IMR-90 (cell line): ENCODE measurements around the gene KCNJ13. TPM values are rescaled to one million over a fixed set of nuclear protein-coding genes. Genes with fewer than 3 reads are reported as not detected.

Experiments used
- ATAC-seq: fragments of 200-7000 bp; cut with Tn5 transposase; 2 replicates; pipeline ENCODE4 v1.9.1; 2020; ENCODE audit warnings: low read depth, mild to moderate bottlenecking, moderate library complexity
- BruUV-seq: library from RNA; stranded (reverse); fragments of 400-500 nt; replicated peaks from 2 replicates; lab custom pipeline; 2021; lab: Mats Ljungman, UMichigan
- CTCF ChIA-PET: fragments of 300-600 bp; formaldehyde crosslinking; extraction: SDS; loops from one replicate; lab custom pipeline; 2021; ENCODE audit warnings: antibody characterized with exemption; lab: Yijun Ruan, JAX
- POLR2A ChIA-PET: fragments of 300-600 bp; sonication (Branson Sonifier 250); formaldehyde crosslinking; loops from one replicate; lab custom pipeline; 2022; ENCODE audit warnings: antibody characterized with exemption; ENCODE audit not compliant: unreplicated experiment; lab: Charles Lee
- DNase-seq: peaks from one replicate; pipeline ENCODE4 v3.0.0; 2013
- H2AFZ ChIP-seq: replicated peaks from 2 replicates; pipeline ENCODE3; 2013; ENCODE audit warnings: low read length, mild to moderate bottlenecking; ENCODE audit not compliant: poor library complexity
- H2AK5ac ChIP-seq: 2 replicates; pipeline ENCODE4 v1.6.1; 2013; ENCODE audit warnings: low read depth, low read length, inconsistent platforms
- H2AK9ac ChIP-seq: replicated peaks from 2 replicates; pipeline ENCODE3; 2013; ENCODE audit warnings: mild to moderate bottlenecking, low read depth, low read length, moderate library complexity; ENCODE audit not compliant: poor library complexity
- H2BK120ac ChIP-seq: 2 replicates; pipeline ENCODE4 v1.6.1; 2013; ENCODE audit warnings: low read depth, low read length, inconsistent platforms
- H2BK15ac ChIP-seq: 3 replicates; pipeline ENCODE4 v1.6.1; 2013; ENCODE audit warnings: low read depth, low read length, inconsistent platforms
- H2BK20ac ChIP-seq: 2 replicates; pipeline ENCODE4 v1.6.1; 2013; ENCODE audit warnings: low read depth, mild to moderate bottlenecking, inconsistent platforms, low read length, moderate library complexity
- H2BK5ac ChIP-seq: 2 replicates; pipeline ENCODE4 v1.6.1; 2013; ENCODE audit warnings: mild to moderate bottlenecking, low read depth, low read length, inconsistent platforms; ENCODE audit not compliant: poor library complexity, severe bottlenecking
- H3K14ac ChIP-seq: replicated peaks from 2 replicates; pipeline ENCODE4 v1.6.1; 2013; ENCODE audit warnings: low read depth, low read length, inconsistent platforms
- H3K18ac ChIP-seq: 2 replicates; pipeline ENCODE4 v1.6.1; 2013; ENCODE audit warnings: low read depth, low read length, control low read depth
- H3K23ac ChIP-seq: 2 replicates; pipeline ENCODE4 v1.6.1; 2013; ENCODE audit warnings: low read depth, low read length, inconsistent platforms
- H3K27ac ChIP-seq: 2 replicates; pipeline ENCODE4 v1.5.1; 2013; ENCODE audit warnings: mild to moderate bottlenecking, control low read depth, low read length; ENCODE audit not compliant: insufficient read depth
- H3K27me3 ChIP-seq: 2 replicates; pipeline ENCODE4 v1.6.1; 2013; ENCODE audit warnings: low read length; ENCODE audit not compliant: control insufficient read depth, insufficient read depth
- H3K36me3 ChIP-seq: 2 replicates; pipeline ENCODE4 v1.6.1; 2013; ENCODE audit warnings: low read length, mixed read lengths; ENCODE audit not compliant: control insufficient read depth, insufficient read depth
- H3K4ac ChIP-seq: 2 replicates; pipeline ENCODE4 v1.6.1; 2013; ENCODE audit warnings: low read depth, low read length, inconsistent platforms
- H3K4me1 ChIP-seq: 2 replicates; pipeline ENCODE4 v1.6.1; 2013; ENCODE audit warnings: low read length, mixed read lengths; ENCODE audit not compliant: control insufficient read depth, insufficient read depth
- H3K4me2 ChIP-seq: 2 replicates; pipeline ENCODE4 v1.6.1; 2013; ENCODE audit warnings: low read depth, mild to moderate bottlenecking, control low read depth, low read length, moderate library complexity
- H3K4me3 ChIP-seq: 2 replicates; pipeline ENCODE4 v1.5.1; 2013; ENCODE audit warnings: low read depth, mild to moderate bottlenecking, control low read depth, low read length, moderate library complexity; ENCODE audit not compliant: insufficient read depth
- H3K56ac ChIP-seq: 2 replicates; pipeline ENCODE4 v1.6.1; 2013; ENCODE audit warnings: low read length, inconsistent platforms; ENCODE audit not compliant: insufficient read depth; ENCODE audit errors: extremely low read depth
- H3K79me1 ChIP-seq, 2 experiments: 2 replicates each; pipeline ENCODE4 v1.6.1; 2013; ENCODE audit warnings: low read length in 2 of 2, inconsistent platforms in 1 of 2, low read depth in 1 of 2
- H3K9ac ChIP-seq: 2 replicates; pipeline ENCODE4 v1.6.1; 2013; ENCODE audit warnings: low read depth, low read length, control low read depth
- H3K9me1 ChIP-seq: 2 replicates; pipeline ENCODE4 v1.6.1; 2013; ENCODE audit warnings: low read length, inconsistent platforms; ENCODE audit not compliant: insufficient read depth
- H3K9me3 ChIP-seq: 2 replicates; pipeline ENCODE4 v1.6.1; 2013; ENCODE audit warnings: low read length; ENCODE audit not compliant: control insufficient read depth, insufficient read depth
- H4K20me1 ChIP-seq: 2 replicates; pipeline ENCODE4 v1.6.1; 2013; ENCODE audit warnings: low read length, inconsistent platforms; ENCODE audit not compliant: insufficient read depth
- H4K5ac ChIP-seq: 2 replicates; pipeline ENCODE4 v1.6.1; 2013; ENCODE audit warnings: mild to moderate bottlenecking, low read depth, low read length, control low read depth
- H4K8ac ChIP-seq, 2 experiments: 2 replicates each; pipeline ENCODE4 v1.6.1; 2013; ENCODE audit warnings: low read depth in 2 of 2, low read length in 2 of 2, control low read depth in 1 of 2, inconsistent platforms in 1 of 2
- H4K91ac ChIP-seq: 2 replicates; pipeline ENCODE4 v1.6.1; 2013; ENCODE audit warnings: low read depth, low read length, inconsistent platforms; ENCODE audit not compliant: insufficient read depth
- BHLHE40 ChIP-seq: fragments of 150-350 bp; IDR thresholded peaks from 2 replicates; pipeline ENCODE4 v1.6.1; 2016; ENCODE audit warnings: mild to moderate bottlenecking, low read depth, low read length
- CEBPB ChIP-seq: IDR thresholded peaks from 2 replicates; pipeline ENCODE4 v1.6.1; 2012; ENCODE audit warnings: low read depth, low read length, improper control_type of control experiment
- CTCF ChIP-seq: conservative IDR thresholded peaks from 2 replicates; pipeline ENCODE4 v1.5.1; 2012; ENCODE audit warnings: mild to moderate bottlenecking, low read depth, low read length, improper control_type of control experiment
- ELK1 ChIP-seq: fragments of 150-350 bp; IDR thresholded peaks from 2 replicates; pipeline ENCODE4 v1.6.1; 2016; ENCODE audit warnings: low read depth, mild to moderate bottlenecking, low read length, moderate library complexity, borderline replicate concordance
- FOS ChIP-seq: fragments of 150-350 bp; IDR thresholded peaks from 2 replicates; pipeline ENCODE4 v1.6.1; 2016; ENCODE audit warnings: low read depth, low read length
- MAZ ChIP-seq: IDR thresholded peaks from 2 replicates; pipeline ENCODE4 v1.6.1; 2012; ENCODE audit warnings: low read depth, mild to moderate bottlenecking, low read length, improper control_type of control experiment, moderate library complexity, borderline replicate concordance
- MXI1 ChIP-seq: IDR thresholded peaks from 2 replicates; pipeline ENCODE4 v1.6.1; 2012; ENCODE audit warnings: low read depth, mild to moderate bottlenecking, low read length, moderate library complexity, borderline replicate concordance
- NFE2L2 ChIP-seq: fragments of 150-350 bp; IDR thresholded peaks from 2 replicates; pipeline ENCODE4 v1.6.1; 2016; ENCODE audit warnings: low read depth, mild to moderate bottlenecking, low read length
- POLR2A ChIP-seq: IDR thresholded peaks from 2 replicates; pipeline ENCODE4 v1.6.1; 2012; ENCODE audit warnings: mild to moderate bottlenecking, low read depth, low read length
- RAD21 ChIP-seq: IDR thresholded peaks from 2 replicates; pipeline ENCODE4 v1.6.1; 2012; ENCODE audit warnings: low read length, improper control_type of control experiment
- RCOR1 ChIP-seq: IDR thresholded peaks from 2 replicates; pipeline ENCODE4 v1.6.1; 2012; ENCODE audit warnings: mild to moderate bottlenecking, low read length, improper control_type of control experiment; ENCODE audit not compliant: insufficient replicate concordance
- RFX5 ChIP-seq: IDR thresholded peaks from 2 replicates; pipeline ENCODE4 v1.8.0; 2012; ENCODE audit warnings: low read depth, mild to moderate bottlenecking, low read length, moderate library complexity
- SMC3 ChIP-seq: fragments of 150-350 bp; IDR thresholded peaks from 2 replicates; pipeline ENCODE4 v1.6.1; 2016; ENCODE audit warnings: low read depth, mild to moderate bottlenecking, antibody characterized with exemption, low read length, moderate library complexity
- WGBS, 2 experiments: methylation state at CpG; one replicate each; pipeline versions ENCODE4 v1.1.5 to v1.1.7; 2013; ENCODE audit warnings: missing lambda C conversion rate in 2 of 2; ENCODE audit not compliant: insufficient read length in 1 of 2; ENCODE audit errors: extremely low coverage in 2 of 2; 5-methylcytosine and 5-hydroxymethylcytosine counted together
- dilution Hi-C: fragments of 300-500 bp; cut with HindIII; formaldehyde crosslinking; loops from one replicate; pipeline ENCODE4 v1.14.3; 2018; ENCODE audit warnings: low sequenced_read_pairs; ENCODE audit not compliant: unreplicated experiment
- in situ Hi-C: fragments of 300-500 bp; cut with MboI; formaldehyde crosslinking; loops from 3 replicates; pipeline ENCODE4 v1.14.3; 2019; ENCODE audit warnings: low sequenced_read_pairs, inconsistent platforms, mixed read lengths
- intact Hi-C: fragments of 100-400 bp; cut with micrococcal nuclease; formaldehyde crosslinking; loops from 2 replicates; pipeline ENCODE4 v1.10.0; 2022
- polyA plus RNA-seq, 3 experiments: library from polyadenylated mRNA; depleted of rRNA; stranded (reverse); fragments of >200 nt; gene quantifications; 2 replicates each; pipeline ENCODE4 v1.2.3, GENCODE V29; 2012; ENCODE audit warnings: low replicate concordance in 1 of 3
- total RNA-seq: library from RNA; depleted of rRNA; stranded (reverse); fragments of >200 nt; gene quantifications from 2 replicates; pipeline ENCODE4 v1.2.3, GENCODE V29; 2012

KCNJ13 gene
- total and polyA plus RNA-seq, 2 of the 4 experiments (the other 2 are of a cell fraction) = not detected

- H3K18ac ChIP-seq = no peak overlapping the region
- peaks cover 17% of the 10 kb centered on the region for H3K36me3 ChIP-seq
- H3K9ac ChIP-seq = no peak overlapping the region
- H3K4me1 ChIP-seq = no peaks in the 10 kb centered on the region
- in situ Hi-C loops = no loop called here
- no peaks in the 10 kb centered on the region for H3K27me3 ChIP-seq
- no peak overlapping the region for H3K27ac ChIP-seq
- no peak overlapping the region for H2AFZ ChIP-seq
- intact Hi-C loops = no loop called here
- no peak overlapping the region for H2BK15ac ChIP-seq
- no peaks in the 10 kb centered on the region for H3K9me3 ChIP-seq
- TF ChIP-seq MAZ (no peak), RFX5 (no peak), MXI1 (no peak), POLR2A (no peak), NFE2L2 (no peak), BHLHE40 (no peak), RCOR1 (no peak), FOS (no peak), CTCF (no peak), ELK1 (no peak), RAD21 (no peak), CEBPB (no peak), SMC3 (no peak)
- ChIA-PET CTCF (no interaction called here), POLR2A (no interaction called here)
- H3K9me1 ChIP-seq = no peaks in the 10 kb centered on the region; the same call in 1 of the 2 replicates
- H3K79me1 ChIP-seq = peaks cover 23 to 55% of the 10 kb centered on the region in 2 experiments
- H2AK9ac ChIP-seq = no peak overlapping the region
- H4K5ac ChIP-seq = no peak overlapping the region
- H2AK5ac ChIP-seq = no peak overlapping the region
- H3K23ac ChIP-seq = no peak overlapping the region
- H2BK20ac ChIP-seq = no peak overlapping the region
- no peak overlapping the region for H3K14ac ChIP-seq
- H3K56ac ChIP-seq = no peak overlapping the region
- H4K91ac ChIP-seq = no peak overlapping the region
- H3K4ac ChIP-seq = no peak overlapping the region
- H2BK120ac ChIP-seq = no peak overlapping the region
- H3K4me2 ChIP-seq = no peak overlapping the region
- no peak for ATAC-seq
- no peak for DNase-seq
- H2BK5ac ChIP-seq = no peak overlapping the region
- H4K20me1 ChIP-seq = peaks cover 45% of the 10 kb centered on the region
- H4K8ac ChIP-seq = no peak overlapping the region
- dilution Hi-C loops = no loop called here
- no CpG with 5 or more reads among the region's 2 CpGs for WGBS, 2 experiments
- BruUV-seq = no TSS peak
- no peak overlapping the region for H3K4me3 ChIP-seq
These were observed 54.5 kb downstream of the KCNJ13 start for GRCh38 chr2:232721882-232722281.
